Panc1 (cell line): ENCODE data around the gene VPS29. TPM values are rescaled to one million over a fixed set of nuclear protein-coding genes. Genes with fewer than 3 reads are reported as not detected.
"Not testable (repeated sequence)": the region's sequence is repeated elsewhere in the genome, so short reads cannot be mapped to it uniquely, and the experiment has no call there.

ENCODE experiments used
- ATAC-seq: fragments of 200-7000 bp; cut with Tn5 transposase; 2 replicates; pipeline ENCODE4 v1.9.1; 2020; ENCODE audit warnings: mild to moderate bottlenecking, moderate library complexity
- BruUV-seq: library from RNA; stranded (reverse); fragments of 400-500 nt; replicated peaks from 2 replicates; lab custom pipeline; 2021; lab: Mats Ljungman, UMichigan
- CTCF ChIA-PET: fragments of 300-600 bp; sonication (Branson Sonifier 250); formaldehyde crosslinking; loops from one replicate; lab custom pipeline; 2022; ENCODE audit warnings: antibody characterized with exemption; lab: Charles Lee
- POLR2A ChIA-PET: fragments of 300-600 bp; sonication (Branson Sonifier 250); formaldehyde crosslinking; loops from one replicate; lab custom pipeline; 2022; ENCODE audit warnings: antibody characterized with exemption; lab: Charles Lee
- DNase-seq: peaks from one replicate; pipeline ENCODE4 v3.0.0-alpha.2; 2010; ENCODE audit warnings: low read depth, low spot score
- H3K27ac ChIP-seq: 2 replicates; pipeline ENCODE4 v1.5.1; 2011; ENCODE audit warnings: mild to moderate bottlenecking, low read length, inconsistent platforms
- H3K27me3 ChIP-seq: fragments of 200-500 bp; sonication (Bioruptor generic); 2 replicates; pipeline ENCODE4 v1.6.0; 2014; ENCODE audit warnings: low read length, inconsistent platforms; ENCODE audit not compliant: control insufficient read depth, insufficient read depth
- H3K36me3 ChIP-seq: fragments of 200-500 bp; sonication (Bioruptor generic); 2 replicates; pipeline ENCODE4 v1.5.1; 2014; ENCODE audit warnings: inconsistent platforms, mild to moderate bottlenecking, low read length, moderate library complexity; ENCODE audit not compliant: control insufficient read depth, insufficient read depth
- H3K4me1 ChIP-seq: 2 replicates; pipeline ENCODE4 v1.5.1; 2011; ENCODE audit warnings: inconsistent platforms, mild to moderate bottlenecking, low read length, moderate library complexity; ENCODE audit not compliant: control insufficient read depth, insufficient read depth
- H3K4me3 ChIP-seq, 2 experiments: 2 replicates each; pipeline ENCODE4 v1.5.1; 2011 to 2012; ENCODE audit warnings: low read depth in 2 of 2, low read length in 2 of 2, mild to moderate bottlenecking in 2 of 2, inconsistent platforms in 1 of 2, moderate library complexity in 1 of 2
- H3K9me3 ChIP-seq: fragments of 200-500 bp; sonication (Bioruptor generic); 2 replicates; pipeline ENCODE4 v1.5.1; 2014; ENCODE audit warnings: low read depth, mild to moderate bottlenecking, inconsistent platforms, low read length, moderate library complexity; ENCODE audit not compliant: control insufficient read depth, insufficient read depth
- POLR2AphosphoS5 ChIP-seq: IDR thresholded peaks from 2 replicates; pipeline ENCODE4 v1.6.1; 2012; ENCODE audit warnings: mild to moderate bottlenecking, low read depth, low read length, moderate library complexity
- SIN3A ChIP-seq: IDR thresholded peaks from 2 replicates; pipeline ENCODE4 v1.6.1; 2012; ENCODE audit warnings: low read depth, mild to moderate bottlenecking, low read length, moderate library complexity, borderline replicate concordance; ENCODE audit not compliant: insufficient read depth
- TCF7L2 ChIP-seq: IDR thresholded peaks from 2 replicates; pipeline ENCODE4 v1.6.1; 2011; ENCODE audit warnings: mild to moderate bottlenecking, low read depth, low read length, inconsistent platforms
- in situ Hi-C: cut with HindIII; loops from 2 replicates; pipeline ENCODE4 v1.10.0; 2016; ENCODE audit warnings: low sequenced_read_pairs, low pct_unique_long_range_greater_than_20kb
- intact Hi-C: fragments of 100-400 bp; cut with micrococcal nuclease; formaldehyde crosslinking; loops from one replicate; pipeline ENCODE4 v1.10.0; 2022; ENCODE audit not compliant: unreplicated experiment
- total RNA-seq: library from RNA; stranded (reverse); gene quantifications from one replicate; pipeline ENCODE4 v1.2.1, GENCODE V29; 2021; ENCODE audit not compliant: unreplicated experiment
- TF ChIP-seq, protein P1 (sequence below), 2 experiments: IDR thresholded peaks; 2 replicates each; pipeline ENCODE4 v1.6.1; 2011 to 2012; ENCODE audit warnings: low read depth in 2 of 2, control low read depth in 1 of 2, low read length in 1 of 2, mild to moderate bottlenecking in 1 of 2, moderate library complexity in 1 of 2; ENCODE audit not compliant: insufficient read depth in 1 of 2
- TF ChIP-seq, protein P2 (sequence below): fragments of 450-650 bp; IDR thresholded peaks from 2 replicates; pipeline ENCODE4 v1.5.1; 2017; ENCODE audit warnings: mild to moderate bottlenecking

The VPS29 gene
- total RNA-seq, 1 experiment from 2014 or later: 128 TPM

DNA sequence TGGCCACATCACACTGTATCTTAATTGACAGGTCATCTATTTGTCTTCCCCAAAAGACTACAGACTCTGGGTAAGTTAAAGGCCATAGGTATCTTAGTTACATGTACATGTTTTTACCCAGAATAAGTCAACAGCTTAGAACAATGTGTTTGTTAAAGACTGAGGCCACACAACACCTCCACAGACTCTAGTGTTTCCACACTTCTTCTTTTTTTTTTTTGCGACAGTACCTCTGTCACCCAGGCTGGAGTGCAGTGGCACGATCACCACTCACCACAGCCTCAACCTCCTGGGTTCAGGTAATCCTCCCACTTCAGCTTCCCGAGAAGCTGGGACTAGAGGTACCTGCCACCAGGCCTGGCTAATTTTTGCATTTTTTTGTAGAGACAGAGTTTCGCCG is 35.1 kb downstream of the VPS29 start:
- TF ChIP-seq, protein P1, sequence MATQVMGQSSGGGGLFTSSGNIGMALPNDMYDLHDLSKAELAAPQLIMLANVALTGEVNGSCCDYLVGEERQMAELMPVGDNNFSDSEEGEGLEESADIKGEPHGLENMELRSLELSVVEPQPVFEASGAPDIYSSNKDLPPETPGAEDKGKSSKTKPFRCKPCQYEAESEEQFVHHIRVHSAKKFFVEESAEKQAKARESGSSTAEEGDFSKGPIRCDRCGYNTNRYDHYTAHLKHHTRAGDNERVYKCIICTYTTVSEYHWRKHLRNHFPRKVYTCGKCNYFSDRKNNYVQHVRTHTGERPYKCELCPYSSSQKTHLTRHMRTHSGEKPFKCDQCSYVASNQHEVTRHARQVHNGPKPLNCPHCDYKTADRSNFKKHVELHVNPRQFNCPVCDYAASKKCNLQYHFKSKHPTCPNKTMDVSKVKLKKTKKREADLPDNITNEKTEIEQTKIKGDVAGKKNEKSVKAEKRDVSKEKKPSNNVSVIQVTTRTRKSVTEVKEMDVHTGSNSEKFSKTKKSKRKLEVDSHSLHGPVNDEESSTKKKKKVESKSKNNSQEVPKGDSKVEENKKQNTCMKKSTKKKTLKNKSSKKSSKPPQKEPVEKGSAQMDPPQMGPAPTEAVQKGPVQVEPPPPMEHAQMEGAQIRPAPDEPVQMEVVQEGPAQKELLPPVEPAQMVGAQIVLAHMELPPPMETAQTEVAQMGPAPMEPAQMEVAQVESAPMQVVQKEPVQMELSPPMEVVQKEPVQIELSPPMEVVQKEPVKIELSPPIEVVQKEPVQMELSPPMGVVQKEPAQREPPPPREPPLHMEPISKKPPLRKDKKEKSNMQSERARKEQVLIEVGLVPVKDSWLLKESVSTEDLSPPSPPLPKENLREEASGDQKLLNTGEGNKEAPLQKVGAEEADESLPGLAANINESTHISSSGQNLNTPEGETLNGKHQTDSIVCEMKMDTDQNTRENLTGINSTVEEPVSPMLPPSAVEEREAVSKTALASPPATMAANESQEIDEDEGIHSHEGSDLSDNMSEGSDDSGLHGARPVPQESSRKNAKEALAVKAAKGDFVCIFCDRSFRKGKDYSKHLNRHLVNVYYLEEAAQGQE (IDR thresholded peaks at IDR 0.05; ENCODE audit: insufficient read depth in 1 of 2, low read depth in 2 of 2, low read length in 1 of 2): no peak
- TF ChIP-seq SIN3A (no peak), POLR2AphosphoS5 (no peak), TCF7L2 (no peak)
- TF ChIP-seq, protein P2, sequence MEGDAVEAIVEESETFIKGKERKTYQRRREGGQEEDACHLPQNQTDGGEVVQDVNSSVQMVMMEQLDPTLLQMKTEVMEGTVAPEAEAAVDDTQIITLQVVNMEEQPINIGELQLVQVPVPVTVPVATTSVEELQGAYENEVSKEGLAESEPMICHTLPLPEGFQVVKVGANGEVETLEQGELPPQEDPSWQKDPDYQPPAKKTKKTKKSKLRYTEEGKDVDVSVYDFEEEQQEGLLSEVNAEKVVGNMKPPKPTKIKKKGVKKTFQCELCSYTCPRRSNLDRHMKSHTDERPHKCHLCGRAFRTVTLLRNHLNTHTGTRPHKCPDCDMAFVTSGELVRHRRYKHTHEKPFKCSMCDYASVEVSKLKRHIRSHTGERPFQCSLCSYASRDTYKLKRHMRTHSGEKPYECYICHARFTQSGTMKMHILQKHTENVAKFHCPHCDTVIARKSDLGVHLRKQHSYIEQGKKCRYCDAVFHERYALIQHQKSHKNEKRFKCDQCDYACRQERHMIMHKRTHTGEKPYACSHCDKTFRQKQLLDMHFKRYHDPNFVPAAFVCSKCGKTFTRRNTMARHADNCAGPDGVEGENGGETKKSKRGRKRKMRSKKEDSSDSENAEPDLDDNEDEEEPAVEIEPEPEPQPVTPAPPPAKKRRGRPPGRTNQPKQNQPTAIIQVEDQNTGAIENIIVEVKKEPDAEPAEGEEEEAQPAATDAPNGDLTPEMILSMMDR: no peak
- ChIA-PET POLR2A (no interaction called here), CTCF (no interaction called here)
- H3K4me1 ChIP-seq: peaks cover 11% of the 10 kb centered on the region
- in situ Hi-C loops (loop anchor here (5.0 kb wide), 1 partner anchor 36 kb away; the partner anchor contains the start of genes RAD9B and VPS29), intact Hi-C loops (no loop called here)
- no peaks in the 10 kb centered on the region for H3K36me3 ChIP-seq
- H3K9me3 ChIP-seq: no peaks in the 10 kb centered on the region
- no peak overlapping the region; the same call in 1 of the 2 replicates for H3K27ac ChIP-seq
- no peak for DNase-seq
- no peaks in the 10 kb centered on the region for H3K27me3 ChIP-seq
- ATAC-seq: no peak
- H3K4me3 ChIP-seq: peak overlapping the region in 1 of 2 experiments; percentile 95; a peak in 3 of 4 replicates
- BruUV-seq: no TSS peak

DNA sequence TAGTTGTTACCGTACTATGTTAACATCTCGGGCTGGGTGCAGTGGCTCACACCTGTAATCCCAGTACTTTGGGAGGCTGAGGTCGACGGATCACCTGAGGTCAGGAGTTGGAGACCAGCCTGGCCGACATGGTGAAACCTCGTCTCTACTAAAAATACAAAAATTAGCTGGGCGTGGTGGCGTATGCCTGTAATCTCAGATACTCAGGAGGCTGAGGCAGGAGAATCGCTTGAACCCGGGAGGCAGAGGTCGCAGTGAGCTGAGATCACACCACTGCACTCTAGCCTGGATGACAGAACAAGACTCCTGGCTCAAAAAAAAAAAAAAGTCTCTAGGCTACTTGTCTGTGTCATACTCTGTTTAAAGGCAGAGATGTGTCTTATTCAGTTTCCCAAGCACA is 36.1 kb downstream of the VPS29 start:
- BruUV-seq, DNase-seq, intact Hi-C loops, CTCF ChIA-PET, H3K27me3 ChIP-seq, H3K4me3 ChIP-seq, POLR2A ChIA-PET, H3K27ac ChIP-seq, H3K9me3 ChIP-seq, H3K36me3 ChIP-seq, ATAC-seq: not testable (repeated sequence)
- in situ Hi-C loops: loop anchor here (5.0 kb wide), 1 partner anchor 37 kb away; the partner anchor contains the start of genes RAD9B and VPS29
- H3K4me1 ChIP-seq: peaks cover 11% of the 10 kb centered on the region

DNA sequence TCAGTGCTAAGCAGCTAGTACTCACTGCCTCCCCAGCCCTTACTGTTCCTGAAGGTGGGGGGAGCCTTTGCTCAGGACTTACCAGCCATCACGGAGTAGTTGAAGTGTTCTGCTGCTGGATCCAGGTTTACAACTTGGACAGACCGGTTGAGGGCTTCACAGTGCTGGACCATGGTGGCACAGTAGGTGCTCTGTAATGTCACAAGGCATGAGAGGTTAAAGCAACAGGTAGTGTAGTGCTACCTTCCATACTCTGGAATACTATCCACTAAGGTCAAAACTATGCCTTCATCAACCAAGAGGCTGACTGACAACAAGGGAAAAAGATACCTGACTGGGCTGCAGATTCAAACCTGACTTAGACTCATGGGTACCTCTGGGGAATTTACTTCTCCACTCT is 36.9 kb downstream of the VPS29 start:
- Histone ChIP-seq H3K4me3 (no peak overlapping the region), H3K27me3 (no peaks in the 10 kb centered on the region), H3K27ac (no peak overlapping the region), H3K36me3 (no peaks in the 10 kb centered on the region), H3K4me1 (peaks cover 11% of the 10 kb centered on the region), H3K9me3 (no peaks in the 10 kb centered on the region)
- no TSS peak for BruUV-seq
- DNase-seq (no peak), ATAC-seq (no peak)
- CTCF ChIA-PET: no interaction called here
- TF ChIP-seq TCF7L2: no peak
- TF ChIP-seq, protein P2: no peak
- TF ChIP-seq SIN3A: no peak
- no peak for TF ChIP-seq POLR2AphosphoS5
- TF ChIP-seq, protein P1 (IDR thresholded peaks at IDR 0.05; ENCODE audit: insufficient read depth in 1 of 2, low read depth in 2 of 2, low read length in 1 of 2): no peak
- in situ Hi-C loops: loop anchor here (5.0 kb wide), 1 partner anchor 37 kb away; the partner anchor contains the start of genes RAD9B and VPS29
- intact Hi-C loops: no loop called here
- POLR2A ChIA-PET: interaction anchor here (0.5 kb wide), 1 partner anchor 287 kb away, joined by 5 read pairs; no protein-coding TSS in a partner anchor
